ENCODE data around the gene NFYA.

Gene NFYA

GRCh38 chr6:41119508-41119907 is 46.7 kb downstream of the NFYA start:
- no peak for DNase-seq (ENCODE audit: low read depth)

GRCh38 chr6:41120058-41120457 is 47.3 kb downstream of the NFYA start:
- no peak for DNase-seq (ENCODE audit: low read depth)

- DNase-seq (ENCODE audit: low read depth): no peak
Measured at GRCh38 chr6:41122373-41122772, 49.6 kb downstream of the NFYA start.

GRCh38 chr6:41122918-41123317 is 50.1 kb downstream of the NFYA start:
- DNase-seq (ENCODE audit: low read depth): no peak

GRCh38 chr6:41125282-41125681 is 52.5 kb downstream of the NFYA start:
- DNase-seq (ENCODE audit: low read depth): no peak

GRCh38 chr6:41132254-41132653 is 59.5 kb downstream of the NFYA start:
- no peak for DNase-seq (ENCODE audit: low read depth)

GRCh38 chr6:41135062-41135832 is 62.5 kb downstream of the NFYA start:
- DNase-seq (ENCODE audit: low read depth): no peak

GRCh38 chr6:41136911-41137310 is 64.1 kb downstream of the NFYA start:
- no peak for DNase-seq (ENCODE audit: low read depth)

GRCh38 chr6:41147917-41148316 is 75.1 kb downstream of the NFYA start:
- no peak for DNase-seq (ENCODE audit: low read depth)
